NCI-H146 treated with DMSO at 0.1 percent for 48 hours (cell line): ENCODE measurements around the gene HDAC6.
"Not testable (repeated sequence)": the region's sequence is repeated elsewhere in the genome, so short reads cannot be mapped to it uniquely, and the experiment has no call there.

ENCODE experiments used
- DNase-seq: peaks from one replicate; lab custom pipeline; 2025; ENCODE audit not compliant: unreplicated experiment; lab: John Stamatoyannopoulos, UW

HDAC6 gene

GRCh38 chrX:48823053-48823452 lies 21.2 kb downstream of the HDAC6 start:
- no peak for DNase-seq

GRCh38 chrX:48824066-48824465 lies 22.2 kb downstream of the HDAC6 start:
- no peak for DNase-seq

GRCh38 chrX:48826135-48826875 lies 24.4 kb downstream of the HDAC6 start, which contains the start of gene ERAS:
ERAS (plus strand) TSS chrX:48826513; CDS start chrX:48829124, 2,611 bp downstream.
- no peak for DNase-seq

- DNase-seq, result no peak
Observed at GRCh38 chrX:48826876-48827653, 25.2 kb downstream of the HDAC6 start.

- no peak for DNase-seq
Observed at GRCh38 chrX:48827654-48827968, 25.7 kb downstream of the HDAC6 start.

- no peak for DNase-seq
Observed at GRCh38 chrX:48829016-48829735, 27.3 kb downstream of the HDAC6 start.

- no peak for DNase-seq
Observed at GRCh38 chrX:48831136-48831908, 29.5 kb downstream of the HDAC6 start.

GRCh38 chrX:48831909-48832291 lies 30.0 kb downstream of the HDAC6 start:
- no peak for DNase-seq

GRCh38 chrX:48833542-48834138 lies 31.8 kb downstream of the HDAC6 start:
- no peak for DNase-seq

- peak; percentile 6 for DNase-seq
Observed at GRCh38 chrX:48834383-48834709, 32.5 kb downstream of the HDAC6 start.

GRCh38 chrX:48835524-48836329 lies 33.9 kb downstream of the HDAC6 start, which contains the start of gene PCSK1N:
PCSK1N (minus strand) TSS chrX:48835610; CDS start chrX:48835532, 78 bp downstream.
- peak; percentile 51 for DNase-seq

- DNase-seq, result no peak
Observed at GRCh38 chrX:48839686-48840085, 37.8 kb downstream of the HDAC6 start.

- no peak for DNase-seq
Observed at GRCh38 chrX:48848847-48849246, 47.0 kb downstream of the HDAC6 start.

- no peak for DNase-seq
Observed at GRCh38 chrX:48852857-48853256, 51.0 kb downstream of the HDAC6 start.

- DNase-seq, result not testable (repeated sequence)
Observed at GRCh38 chrX:48853494-48853893, 51.6 kb downstream of the HDAC6 start.

GRCh38 chrX:48854121-48854804 lies 52.4 kb downstream of the HDAC6 start:
- not testable (repeated sequence) for DNase-seq

- DNase-seq, result no peak
Observed at GRCh38 chrX:48854898-48855297, 53.0 kb downstream of the HDAC6 start.

- no peak for DNase-seq
Observed at GRCh38 chrX:48864210-48864609, 62.3 kb downstream of the HDAC6 start.

GRCh38 chrX:48872017-48872416 lies 70.2 kb downstream of the HDAC6 start:
- DNase-seq, result not testable (repeated sequence)
